ENCODE measurements around the gene FHIT. TPM values are rescaled to one million over a fixed set of nuclear protein-coding genes. Genes with fewer than 3 reads are reported as not detected.

The FHIT gene
- total RNA-seq, 4 donors from 2014 or later, result 3.2 to 10.9 (median 6.4) TPM

- no peak for TF ChIP-seq CTCF (IDR thresholded peaks at IDR 0.05)
- ATAC-seq (ENCODE audit: low FRiP score) (no peak), DNase-seq (ENCODE audit: low spot score) (no peak)
Observed at GRCh38 chr3:60190073-60190472, 1061.2 kb downstream of the FHIT start.

- no peak for TF ChIP-seq CTCF (IDR thresholded peaks at IDR 0.05)
- no peak for ATAC-seq (ENCODE audit: low FRiP score)
- no peak for DNase-seq (ENCODE audit: low spot score)
Observed at GRCh38 chr3:60189304-60189703, 1061.9 kb downstream of the FHIT start.

- ATAC-seq (ENCODE audit: low FRiP score) (no peak), DNase-seq (ENCODE audit: low spot score) (no peak)
- no peak for TF ChIP-seq CTCF (IDR thresholded peaks at IDR 0.05)
Observed at GRCh38 chr3:60188803-60189202, 1062.4 kb downstream of the FHIT start.

DNA sequence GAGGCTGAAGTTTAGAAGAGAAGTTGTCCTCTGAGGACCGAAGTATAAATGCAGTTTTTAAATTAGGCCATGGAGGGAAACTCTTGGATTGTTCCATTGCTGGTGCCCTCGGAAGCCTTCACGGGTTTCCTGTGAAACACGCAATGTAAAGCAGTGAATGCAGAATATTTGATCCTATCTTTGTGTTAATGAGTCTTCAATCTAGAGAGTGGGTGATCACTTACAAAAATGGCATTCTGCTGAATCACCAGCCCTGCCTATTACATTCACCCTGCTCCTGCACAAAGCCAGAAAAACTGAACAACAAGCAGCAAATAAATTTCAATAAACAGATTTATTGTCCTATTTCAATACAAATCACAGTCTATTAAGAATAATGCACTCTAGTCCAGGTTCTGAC, 1063.9 kb downstream of the FHIT start:
- TF ChIP-seq CTCF (IDR thresholded peaks at IDR 0.05), result no peak
- ATAC-seq (ENCODE audit: low FRiP score) (no peak), DNase-seq (ENCODE audit: low spot score) (no peak)

DNA sequence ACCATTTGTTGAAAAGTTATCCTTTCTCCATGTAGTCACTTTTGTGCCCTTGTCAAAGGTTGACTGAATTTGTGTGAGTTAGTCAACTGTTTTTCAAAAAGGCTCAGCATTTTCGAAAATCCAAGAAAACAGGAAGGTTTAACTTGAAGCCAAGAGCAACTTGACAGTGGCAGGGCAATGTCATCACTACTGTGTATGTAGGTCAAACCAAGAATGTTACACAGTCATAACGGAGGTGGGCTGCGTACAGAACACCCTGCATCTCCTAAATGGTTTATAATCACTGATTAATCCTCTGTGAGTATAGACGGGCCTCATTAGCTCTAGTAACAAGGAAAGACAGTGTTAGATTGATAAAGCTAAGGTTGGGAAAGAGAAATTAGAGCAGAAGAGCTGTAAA, 1064.9 kb downstream of the FHIT start:
- DNase-seq (ENCODE audit: low spot score) (no peak), ATAC-seq (ENCODE audit: low FRiP score) (no peak)
- no peak for TF ChIP-seq CTCF (IDR thresholded peaks at IDR 0.05)

DNA sequence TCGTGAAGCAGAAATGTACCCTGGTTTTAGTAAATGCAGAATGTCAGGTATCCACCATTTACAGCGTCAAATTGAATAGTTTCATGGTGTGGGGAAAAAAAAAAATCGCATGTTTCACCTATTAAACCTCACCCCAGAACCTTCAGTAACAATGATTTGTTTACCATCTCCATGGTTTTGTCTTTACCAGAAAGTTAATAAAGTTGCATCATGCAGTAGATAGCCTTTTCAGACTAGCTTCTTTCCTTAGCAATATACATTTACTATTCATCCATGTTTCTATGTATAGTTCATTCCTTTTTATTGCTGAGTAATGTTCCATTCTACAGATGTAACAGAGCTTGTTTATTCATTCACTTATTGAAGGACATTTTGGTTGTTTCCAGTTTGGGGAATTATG, 1066.1 kb downstream of the FHIT start:
- DNase-seq (ENCODE audit: low spot score), result no peak
- no peak for ATAC-seq (ENCODE audit: low FRiP score)
- no peak for TF ChIP-seq CTCF (IDR thresholded peaks at IDR 0.05)

GRCh38 chr3:60182697-60183096, 1068.6 kb downstream of the FHIT start:
- no peak for DNase-seq (ENCODE audit: low spot score)
- ATAC-seq (ENCODE audit: low FRiP score), result no peak
- no peak for TF ChIP-seq CTCF (IDR thresholded peaks at IDR 0.05)

Measured in omental fat pad (tissue), 4 donors.